Testis (tissue), 2 donors: ENCODE measurements around the gene PTPRE.

Source experiments
- POLR2A ChIP-seq: fragments of 450-650 bp; IDR thresholded peaks from one replicate; pipeline ENCODE4 v1.6.1; 2017; ENCODE audit warnings: antibody characterized with exemption, mild to moderate bottlenecking, moderate library complexity
- TF ChIP-seq, protein P1 (sequence below), 3 experiments: fragments of 450-650 bp in 2 of 3; fragments of 200-600 bp in 1 of 3; sonication (generic) in 1 of 3; IDR thresholded peaks; one replicate each; pipeline ENCODE4 v1.5.1; 2016 to 2019; ENCODE audit warnings: antibody characterized with exemption in 3 of 3, mild to moderate bottlenecking in 2 of 3, moderate library complexity in 1 of 3

DNA sequence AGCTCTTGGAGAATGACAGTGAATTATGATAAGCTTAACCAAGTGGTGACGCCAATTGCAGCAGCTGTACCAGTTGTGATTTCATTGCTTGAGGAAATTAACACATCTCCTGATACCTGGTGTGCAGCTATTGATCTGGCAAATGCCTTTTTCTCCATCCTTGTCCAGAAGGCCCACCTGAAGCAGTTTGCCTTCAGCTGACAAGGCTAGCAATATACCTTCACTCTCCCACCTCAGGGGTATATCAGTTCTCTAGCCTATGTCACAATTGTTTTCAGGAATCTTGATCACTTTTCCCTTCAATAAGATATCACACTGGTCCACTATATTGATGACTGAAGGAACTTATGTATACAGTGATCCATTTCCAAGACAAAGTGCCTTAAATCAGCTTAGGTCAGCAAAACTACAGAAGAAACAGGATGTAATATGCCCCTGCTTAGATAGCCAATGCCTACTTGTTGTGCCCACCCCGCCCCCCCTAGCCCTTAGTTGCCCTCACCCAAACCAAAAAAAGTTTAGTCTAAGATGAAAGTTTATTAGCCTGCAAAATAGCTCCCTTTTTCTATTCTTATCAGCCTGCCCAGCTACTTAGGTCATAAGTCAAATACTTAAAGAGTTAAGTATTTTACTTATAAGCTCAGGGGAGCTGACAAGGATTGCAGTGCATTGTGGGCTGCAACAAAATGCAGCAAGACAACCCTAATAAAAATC is 45.1 kb downstream of the PTPRE start:
- no peak for TF ChIP-seq POLR2A
- TF ChIP-seq, protein P1, sequence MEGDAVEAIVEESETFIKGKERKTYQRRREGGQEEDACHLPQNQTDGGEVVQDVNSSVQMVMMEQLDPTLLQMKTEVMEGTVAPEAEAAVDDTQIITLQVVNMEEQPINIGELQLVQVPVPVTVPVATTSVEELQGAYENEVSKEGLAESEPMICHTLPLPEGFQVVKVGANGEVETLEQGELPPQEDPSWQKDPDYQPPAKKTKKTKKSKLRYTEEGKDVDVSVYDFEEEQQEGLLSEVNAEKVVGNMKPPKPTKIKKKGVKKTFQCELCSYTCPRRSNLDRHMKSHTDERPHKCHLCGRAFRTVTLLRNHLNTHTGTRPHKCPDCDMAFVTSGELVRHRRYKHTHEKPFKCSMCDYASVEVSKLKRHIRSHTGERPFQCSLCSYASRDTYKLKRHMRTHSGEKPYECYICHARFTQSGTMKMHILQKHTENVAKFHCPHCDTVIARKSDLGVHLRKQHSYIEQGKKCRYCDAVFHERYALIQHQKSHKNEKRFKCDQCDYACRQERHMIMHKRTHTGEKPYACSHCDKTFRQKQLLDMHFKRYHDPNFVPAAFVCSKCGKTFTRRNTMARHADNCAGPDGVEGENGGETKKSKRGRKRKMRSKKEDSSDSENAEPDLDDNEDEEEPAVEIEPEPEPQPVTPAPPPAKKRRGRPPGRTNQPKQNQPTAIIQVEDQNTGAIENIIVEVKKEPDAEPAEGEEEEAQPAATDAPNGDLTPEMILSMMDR (IDR thresholded peaks at IDR 0.05) = no peak
